Activated naive CD8-positive, alpha-beta T cell treated with anti-CD3 and anti-CD28 coated beads, Interleukin-2, amount 10 ng/mL, durations not matched to agents 7 days and 5 days (primary cell): ENCODE results near the gene SHB. TPM values are rescaled to one million over a fixed set of nuclear protein-coding genes. Genes with fewer than 3 reads are reported as not detected.
A peak's percentile ranks its signal among the peaks of the same experiment; 100 is the strongest.

Experiments used
- ATAC-seq: fragments of 150-1000 bp; cut with Tn5 transposase; one replicate; pipeline ENCODE4 v1.10.0; 2021; ENCODE audit warnings: low read depth, moderate library complexity
- POLR2A ChIA-PET: fragments of 350-600 bp; sonication (Branson Sonifier 250); formaldehyde crosslinking; loops from one replicate; lab custom pipeline; 2021; ENCODE audit warnings: antibody characterized with exemption; lab: Charles Lee
- DNase-seq: peaks from one replicate; pipeline ENCODE4 v3.0.0; 2021
- H3K27ac Mint-ChIP-seq: one replicate; pipeline ENCODE4 v1.8.0; 2022; ENCODE audit warnings: mild to moderate bottlenecking, mixed read lengths
- H3K27me3 Mint-ChIP-seq: one replicate; pipeline ENCODE4 v1.8.0; 2022; ENCODE audit warnings: mild to moderate bottlenecking, moderate library complexity, mixed read lengths
- H3K36me3 Mint-ChIP-seq: one replicate; pipeline ENCODE4 v1.8.0; 2021; ENCODE audit warnings: mild to moderate bottlenecking, mixed read lengths
- H3K4me1 Mint-ChIP-seq: one replicate; pipeline ENCODE4 v1.8.0; 2021; ENCODE audit warnings: mixed read lengths
- H3K4me3 Mint-ChIP-seq: one replicate; pipeline ENCODE4 v1.8.0; 2022; ENCODE audit warnings: mild to moderate bottlenecking, moderate library complexity, mixed read lengths
- H3K9me3 Mint-ChIP-seq: one replicate; pipeline ENCODE4 v1.8.0; 2021; ENCODE audit warnings: mixed read lengths
- total RNA-seq, 2 experiments: library from RNA; stranded (reverse); gene quantifications; one replicate each; pipeline ENCODE4 v1.2.3, GENCODE V29; 2021

SHB gene, protein sequence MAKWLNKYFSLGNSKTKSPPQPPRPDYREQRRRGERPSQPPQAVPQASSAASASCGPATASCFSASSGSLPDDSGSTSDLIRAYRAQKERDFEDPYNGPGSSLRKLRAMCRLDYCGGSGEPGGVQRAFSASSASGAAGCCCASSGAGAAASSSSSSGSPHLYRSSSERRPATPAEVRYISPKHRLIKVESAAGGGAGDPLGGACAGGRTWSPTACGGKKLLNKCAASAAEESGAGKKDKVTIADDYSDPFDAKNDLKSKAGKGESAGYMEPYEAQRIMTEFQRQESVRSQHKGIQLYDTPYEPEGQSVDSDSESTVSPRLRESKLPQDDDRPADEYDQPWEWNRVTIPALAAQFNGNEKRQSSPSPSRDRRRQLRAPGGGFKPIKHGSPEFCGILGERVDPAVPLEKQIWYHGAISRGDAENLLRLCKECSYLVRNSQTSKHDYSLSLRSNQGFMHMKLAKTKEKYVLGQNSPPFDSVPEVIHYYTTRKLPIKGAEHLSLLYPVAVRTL
- 1 to 10 TPM in 1 of 2 experiments, under 1 TPM in 1; 0.78 to 1.1 TPM for total RNA-seq

DNA sequence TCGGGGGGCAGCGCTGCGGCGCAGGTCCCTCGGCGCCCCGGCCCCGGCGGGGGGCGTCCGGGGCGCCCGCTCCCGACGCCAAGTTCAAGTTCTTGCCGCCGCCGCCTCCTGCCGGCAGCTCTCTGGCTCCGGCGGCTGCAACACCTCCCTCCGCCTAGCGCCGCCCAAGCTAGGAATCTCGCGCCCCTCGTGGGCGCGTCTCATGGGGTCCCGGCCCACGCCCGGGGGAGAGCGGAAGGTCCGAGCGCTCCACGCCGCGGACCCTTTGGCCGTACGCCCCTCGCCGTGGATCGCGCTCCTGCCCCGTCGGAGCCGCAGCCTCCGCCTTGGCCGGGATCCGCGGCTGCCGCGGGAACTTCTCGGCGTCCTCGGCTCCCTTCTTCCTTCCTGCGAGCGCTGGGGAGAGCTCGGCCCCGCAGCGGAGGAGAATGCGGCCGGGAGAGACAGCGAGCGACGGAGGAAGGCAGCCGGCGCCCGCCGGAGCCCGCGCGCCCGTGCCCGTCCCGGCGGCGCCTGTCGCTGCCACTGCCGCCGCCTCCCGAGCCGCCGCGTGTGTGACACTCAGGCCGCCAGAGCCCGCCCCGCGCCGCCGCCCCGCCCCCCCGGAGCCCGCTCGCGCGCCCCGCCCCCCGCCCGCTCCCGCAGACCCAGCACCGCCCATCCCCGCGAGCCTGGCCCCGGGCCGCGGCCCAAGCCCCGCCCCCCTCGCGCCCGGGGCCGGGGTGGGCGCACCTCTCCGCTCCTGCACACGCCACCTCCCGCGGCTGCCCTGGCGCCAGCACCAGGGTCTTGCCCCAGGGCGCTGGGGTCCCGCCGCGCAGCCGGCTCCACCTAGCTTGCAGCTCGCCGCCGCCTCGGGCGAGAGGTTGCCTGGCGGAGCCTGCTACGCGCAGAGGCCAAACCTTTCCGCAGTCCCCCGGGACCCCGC lies at the start of gene SHB:
Gene SHB, minus strand, starts transcription at position 527 of the 928 bp plus-strand sequence. CDS start 582 bp downstream, outside the sequence.
- POLR2A ChIA-PET: interaction anchor here (0.8 kb wide), 1 partner anchor 155 kb away, joined by 3 read pairs; no protein-coding TSS in a partner anchor
- Mint-ChIP-seq H3K4me1 (peaks cover 22% of the 10 kb centered on the region), H3K27me3 (peaks cover 52% of the 10 kb centered on the region), H3K27ac (no peak within 1 kb of the TSS), H3K4me3 (peak within 1 kb of the TSS; percentile 81), H3K36me3 (no peaks in the 10 kb centered on the region), H3K9me3 (no peaks in the 10 kb centered on the region)
- DNase-seq (peak; percentile 82), ATAC-seq (peak; percentile 72)

DNA sequence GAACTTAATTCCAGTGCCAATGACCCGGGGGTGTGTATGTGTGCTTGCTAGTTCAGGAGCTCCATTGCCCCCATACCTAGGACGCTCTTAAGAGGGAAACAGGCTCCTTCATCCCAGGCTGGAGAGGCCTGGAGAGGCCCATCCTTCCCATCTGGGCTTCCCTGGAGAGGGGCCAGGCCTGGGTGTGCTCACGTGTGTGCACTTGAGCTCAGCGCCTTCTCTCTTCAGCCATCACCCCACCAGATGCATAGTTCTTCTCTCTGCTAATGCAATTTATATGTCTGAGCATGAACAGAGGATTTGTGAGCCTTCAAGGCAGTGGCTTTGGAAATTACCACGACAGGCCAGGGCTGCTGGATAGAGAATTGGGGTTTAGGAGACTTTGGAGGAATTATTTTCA lies 48.6 kb upstream of the SHB start:
- Mint-ChIP-seq H3K27me3 (peaks cover 16% of the 10 kb centered on the region), H3K9me3 (no peaks in the 10 kb centered on the region), H3K4me3 (no peak overlapping the region), H3K4me1 (no peaks in the 10 kb centered on the region), H3K36me3 (no peaks in the 10 kb centered on the region), H3K27ac (no peak overlapping the region)
- DNase-seq (no peak), ATAC-seq (no peak)
- POLR2A ChIA-PET: no interaction called here

DNA sequence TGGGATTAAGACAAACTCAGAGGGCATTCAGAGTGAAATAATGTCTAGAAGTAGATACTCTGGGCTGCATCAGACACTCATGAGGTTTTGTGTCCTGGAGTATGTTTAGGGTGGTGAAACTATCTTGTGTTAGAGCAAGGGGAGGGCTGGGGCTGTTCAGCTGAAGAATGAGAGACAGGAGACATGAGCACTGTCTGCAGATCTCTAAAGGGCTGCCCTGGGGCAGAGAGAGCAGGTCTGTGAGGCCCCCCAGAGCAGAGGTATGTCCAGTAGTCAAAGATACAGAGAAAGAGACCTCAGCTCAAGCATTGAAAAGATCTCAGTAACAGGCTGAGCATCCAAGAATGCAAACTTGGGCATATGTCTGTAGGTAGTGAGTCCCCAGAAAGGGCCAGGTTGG lies 45.9 kb upstream of the SHB start:
- POLR2A ChIA-PET: no interaction called here
- H3K27me3 Mint-ChIP-seq: peaks cover 23% of the 10 kb centered on the region
- DNase-seq (no peak), ATAC-seq (no peak)
- H3K4me3 Mint-ChIP-seq: no peak overlapping the region
- no peak overlapping the region for H3K27ac Mint-ChIP-seq
- H3K4me1 Mint-ChIP-seq: no peaks in the 10 kb centered on the region
- H3K36me3 Mint-ChIP-seq: no peaks in the 10 kb centered on the region
- no peaks in the 10 kb centered on the region for H3K9me3 Mint-ChIP-seq

DNA sequence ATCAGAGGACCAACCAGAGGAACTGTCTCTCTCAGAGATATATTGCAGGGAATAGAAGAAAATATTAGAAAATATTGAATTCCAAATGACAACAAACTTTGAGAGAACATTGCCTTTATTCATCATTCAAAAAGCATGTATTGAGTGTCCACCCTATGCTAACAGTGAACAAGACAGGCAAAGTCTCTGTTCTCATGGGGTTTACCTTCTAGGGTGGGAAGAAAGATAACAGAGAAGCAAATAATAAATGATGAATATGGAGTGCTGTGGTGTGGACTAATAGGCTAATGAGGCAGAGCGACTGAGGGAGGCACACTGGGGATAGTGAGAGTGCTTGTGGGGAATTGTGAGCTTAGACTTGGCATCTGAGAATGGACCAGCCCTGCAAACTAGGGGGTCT lies 43.4 kb upstream of the SHB start:
- Mint-ChIP-seq H3K4me3 (no peak overlapping the region), H3K4me1 (no peaks in the 10 kb centered on the region), H3K27ac (no peak overlapping the region), H3K36me3 (no peaks in the 10 kb centered on the region), H3K9me3 (no peaks in the 10 kb centered on the region), H3K27me3 (peaks cover 23% of the 10 kb centered on the region)
- POLR2A ChIA-PET: no interaction called here
- ATAC-seq (no peak), DNase-seq (no peak)

DNA sequence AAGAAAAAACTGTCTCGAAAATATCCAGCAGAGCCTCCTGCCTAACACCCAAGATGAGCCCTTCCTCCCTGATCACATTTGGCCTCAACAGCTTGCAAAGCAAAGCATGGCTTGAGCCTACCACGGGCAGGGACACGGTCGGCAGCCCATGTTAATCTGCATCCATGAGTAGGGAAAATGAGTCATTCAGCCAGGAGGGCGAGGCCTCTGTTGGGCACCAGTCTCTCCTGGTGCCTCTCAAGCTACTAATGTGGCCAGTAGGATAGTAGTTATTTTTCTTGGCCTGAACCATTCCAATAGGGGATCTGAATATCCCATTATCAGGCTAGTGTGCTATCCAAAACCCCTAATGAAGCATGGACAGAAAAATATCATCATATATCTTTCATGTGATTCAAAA lies 43.0 kb upstream of the SHB start:
- H3K27ac Mint-ChIP-seq: no peak overlapping the region
- no peaks in the 10 kb centered on the region for H3K9me3 Mint-ChIP-seq
- no peaks in the 10 kb centered on the region for H3K36me3 Mint-ChIP-seq
- no peaks in the 10 kb centered on the region for H3K4me1 Mint-ChIP-seq
- POLR2A ChIA-PET: no interaction called here
- peaks cover 23% of the 10 kb centered on the region for H3K27me3 Mint-ChIP-seq
- no peak for ATAC-seq
- H3K4me3 Mint-ChIP-seq: no peak overlapping the region
- no peak for DNase-seq

DNA sequence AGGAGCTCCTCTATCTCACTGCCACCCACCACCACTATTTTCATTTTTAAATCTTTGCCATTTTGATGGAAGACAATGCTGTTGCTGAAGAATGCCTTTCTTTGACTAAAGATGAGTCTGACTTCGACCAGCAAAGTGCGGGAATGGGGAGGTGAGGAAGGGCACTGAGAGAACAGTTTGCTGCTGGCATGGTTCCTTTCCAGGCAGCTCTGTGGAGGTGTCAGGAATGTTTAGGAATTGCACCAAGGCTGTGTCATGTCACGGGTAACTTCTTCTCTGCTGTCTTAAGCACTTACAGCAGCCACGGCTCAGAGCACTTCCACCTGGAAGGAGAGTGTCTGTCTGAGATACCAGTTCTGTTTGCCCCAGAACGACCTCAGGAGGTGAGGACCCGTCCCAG lies 41.4 kb upstream of the SHB start:
- DNase-seq: no peak
- POLR2A ChIA-PET: no interaction called here

DNA sequence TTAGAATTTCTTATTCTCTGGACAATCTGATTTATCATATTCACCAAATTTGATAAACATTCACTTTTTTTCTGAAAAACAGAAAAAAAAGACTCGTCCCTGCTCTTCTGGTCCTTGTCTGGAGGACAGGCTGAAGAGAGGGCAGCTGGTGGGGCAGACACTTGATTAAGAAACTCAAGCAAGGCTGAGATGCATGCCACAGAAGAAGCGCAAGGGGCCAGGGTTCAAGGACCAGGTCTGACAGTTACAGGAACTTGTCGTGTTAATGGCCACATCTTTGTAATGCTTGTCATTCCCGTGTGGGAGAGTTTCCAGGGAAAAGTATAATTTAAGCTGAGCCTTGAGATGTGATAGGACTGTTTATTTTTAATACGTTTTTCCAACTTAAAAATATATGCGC lies 40.6 kb upstream of the SHB start:
- POLR2A ChIA-PET: no interaction called here
- no peak overlapping the region for H3K27ac Mint-ChIP-seq
- H3K36me3 Mint-ChIP-seq: no peaks in the 10 kb centered on the region
- ATAC-seq (no peak), DNase-seq (no peak)
- H3K4me1 Mint-ChIP-seq: no peaks in the 10 kb centered on the region
- H3K4me3 Mint-ChIP-seq: no peak overlapping the region
- H3K27me3 Mint-ChIP-seq: peaks cover 17% of the 10 kb centered on the region
- H3K9me3 Mint-ChIP-seq: no peaks in the 10 kb centered on the region

More for the DNA sequence above, 41.4 kb upstream of the SHB start:
- Mint-ChIP-seq H3K27ac (no peak overlapping the region), H3K4me3 (no peak overlapping the region), H3K27me3 (peaks cover 20% of the 10 kb centered on the region), H3K4me1 (no peaks in the 10 kb centered on the region), H3K9me3 (no peaks in the 10 kb centered on the region), H3K36me3 (no peaks in the 10 kb centered on the region)
- ATAC-seq: no peak

DNA sequence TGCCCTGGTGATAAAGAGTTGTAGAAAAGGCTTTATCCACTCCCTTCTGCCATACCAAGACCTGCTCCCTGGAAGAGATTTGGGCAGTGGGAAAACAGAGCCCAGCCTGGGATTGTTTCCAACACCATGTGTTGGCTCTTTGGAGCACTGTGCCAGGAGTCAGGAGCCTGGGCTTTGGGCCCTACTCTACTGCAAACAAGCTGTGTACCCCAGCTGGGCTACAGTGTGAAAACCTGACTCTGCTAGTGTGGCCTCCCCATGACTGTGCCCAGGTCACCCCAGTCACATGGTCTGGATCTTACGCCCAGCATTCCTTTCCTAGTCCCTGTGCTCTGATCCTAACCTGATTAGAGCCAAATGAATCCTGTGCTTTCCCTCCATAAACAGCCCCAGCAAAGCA lies 39.3 kb upstream of the SHB start:
- Mint-ChIP-seq H3K4me3 (no peak overlapping the region), H3K4me1 (no peaks in the 10 kb centered on the region), H3K27ac (no peak overlapping the region), H3K9me3 (no peaks in the 10 kb centered on the region), H3K36me3 (no peaks in the 10 kb centered on the region), H3K27me3 (peaks cover 21% of the 10 kb centered on the region)
- POLR2A ChIA-PET: no interaction called here
- ATAC-seq (no peak), DNase-seq (no peak)

DNA sequence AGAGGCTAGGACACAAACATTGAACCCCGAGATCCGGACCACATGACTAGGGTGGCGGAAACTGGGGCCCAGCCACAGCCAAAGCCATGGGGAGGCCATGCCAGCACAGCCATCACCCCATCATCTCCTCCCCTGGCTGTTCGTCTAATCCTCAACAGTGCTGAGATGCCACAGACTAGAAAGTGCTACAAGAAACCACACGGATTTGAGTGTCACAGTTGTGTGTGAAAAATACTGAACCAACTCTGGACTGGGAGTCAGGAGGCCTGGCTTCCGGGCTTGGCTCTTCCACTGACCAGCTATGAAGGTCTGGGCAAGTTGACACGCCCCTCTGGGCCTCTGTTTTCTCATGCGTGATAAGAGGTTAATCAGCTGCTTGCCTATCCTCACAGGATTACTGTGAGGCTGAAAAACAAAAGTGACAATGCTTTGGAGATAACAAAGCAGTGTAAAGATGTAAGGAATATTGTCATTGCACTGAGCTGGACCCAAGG lies 38.8 kb upstream of the SHB start:
- Mint-ChIP-seq H3K9me3 (no peaks in the 10 kb centered on the region), H3K27ac (no peak overlapping the region), H3K36me3 (no peaks in the 10 kb centered on the region), H3K4me3 (no peak overlapping the region), H3K4me1 (no peaks in the 10 kb centered on the region), H3K27me3 (peaks cover 23% of the 10 kb centered on the region)
- DNase-seq (no peak), ATAC-seq (no peak)
- POLR2A ChIA-PET: no interaction called here

DNA sequence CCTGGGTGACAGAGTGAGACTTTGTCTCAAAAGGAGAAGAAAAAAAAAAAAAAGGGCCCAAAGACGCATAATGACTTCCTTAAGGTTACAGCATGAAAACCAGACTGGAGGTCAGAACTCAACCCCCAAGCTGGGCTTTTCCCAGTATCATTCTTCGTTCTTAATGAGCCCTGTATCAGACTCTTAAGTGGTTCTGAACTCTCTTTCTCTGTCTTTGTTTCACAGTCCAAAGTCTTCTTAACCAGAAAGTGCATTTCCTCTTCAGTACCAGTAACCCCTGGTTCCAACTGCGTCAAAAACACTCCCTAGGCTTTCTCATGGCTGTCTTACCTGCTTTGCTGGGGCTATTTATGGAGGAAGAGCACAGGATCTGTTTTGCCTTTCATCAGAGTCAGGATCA lies 38.4 kb upstream of the SHB start:
- Mint-ChIP-seq H3K4me1 (no peaks in the 10 kb centered on the region), H3K27ac (no peak overlapping the region), H3K9me3 (no peaks in the 10 kb centered on the region), H3K27me3 (peaks cover 18% of the 10 kb centered on the region), H3K36me3 (no peaks in the 10 kb centered on the region), H3K4me3 (no peak overlapping the region)
- POLR2A ChIA-PET: no interaction called here
- ATAC-seq (no peak), DNase-seq (no peak)

DNA sequence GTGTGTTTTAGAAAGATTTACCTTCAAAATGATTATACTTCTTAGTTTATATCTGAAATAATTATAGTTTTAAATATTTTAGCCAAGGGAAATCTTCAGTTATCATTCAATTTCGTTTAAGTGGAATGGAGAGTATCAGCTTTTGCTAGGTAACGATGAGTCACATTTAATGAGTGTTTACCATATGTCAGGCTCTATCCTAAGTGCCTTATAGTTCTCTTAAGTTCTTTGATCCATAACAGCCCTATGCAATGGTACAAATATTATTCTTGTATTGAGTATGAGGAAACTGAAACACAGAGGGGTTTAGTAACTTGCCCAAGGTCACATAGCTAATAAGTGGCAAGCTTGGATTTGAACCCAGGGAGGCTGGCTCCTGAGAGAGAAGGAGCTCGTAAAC lies 37.5 kb upstream of the SHB start:
- ATAC-seq (no peak), DNase-seq (no peak)
- Mint-ChIP-seq H3K27ac (no peak overlapping the region), H3K4me3 (no peak overlapping the region), H3K36me3 (no peaks in the 10 kb centered on the region), H3K4me1 (no peaks in the 10 kb centered on the region), H3K27me3 (peaks cover 18% of the 10 kb centered on the region), H3K9me3 (no peaks in the 10 kb centered on the region)
- POLR2A ChIA-PET: no interaction called here

DNA sequence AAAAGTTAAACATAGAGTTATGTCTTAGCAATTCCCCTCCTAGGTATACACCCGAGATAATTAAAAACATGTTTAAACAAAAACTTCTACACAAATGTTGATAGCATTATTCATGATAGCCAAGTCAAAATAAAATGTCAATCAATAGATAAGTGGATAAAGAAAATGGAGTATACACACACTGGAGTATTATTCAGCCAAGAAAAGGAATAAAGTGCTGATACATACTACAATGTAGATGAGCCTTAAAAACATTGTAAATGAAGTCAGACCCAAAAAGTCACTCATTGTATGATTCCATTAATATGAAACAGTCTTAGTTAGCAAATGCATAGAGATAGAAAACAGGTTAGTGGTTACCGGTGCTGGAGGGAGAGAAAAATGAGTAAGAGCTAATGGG lies 34.3 kb upstream of the SHB start:
- no peaks in the 10 kb centered on the region for H3K4me1 Mint-ChIP-seq
- POLR2A ChIA-PET: no interaction called here
- no peaks in the 10 kb centered on the region for H3K36me3 Mint-ChIP-seq
- H3K9me3 Mint-ChIP-seq: no peaks in the 10 kb centered on the region
- no peak for ATAC-seq
- H3K27ac Mint-ChIP-seq: no peak overlapping the region
- no peak for DNase-seq
- peaks cover 36% of the 10 kb centered on the region for H3K27me3 Mint-ChIP-seq
- no peak overlapping the region for H3K4me3 Mint-ChIP-seq

DNA sequence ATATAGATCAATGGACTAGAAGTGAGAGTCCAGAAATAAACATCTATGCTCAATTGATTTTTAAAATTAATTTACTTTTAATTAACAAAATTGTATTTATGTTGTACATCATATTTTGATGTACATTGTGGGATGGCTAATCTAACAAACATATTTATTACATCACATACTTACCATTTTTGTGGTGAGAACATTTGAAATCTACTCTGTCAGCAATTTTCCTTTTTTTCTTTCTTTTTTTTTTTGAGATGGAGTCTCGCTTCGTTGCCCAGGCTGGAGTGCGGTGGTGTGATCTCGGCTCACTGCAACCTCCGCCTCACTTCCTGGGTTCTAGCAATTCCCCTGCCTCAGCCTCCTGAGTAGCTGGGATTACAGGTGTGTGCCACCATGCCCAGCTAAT lies 32.4 kb upstream of the SHB start:
- H3K4me1 Mint-ChIP-seq: no peaks in the 10 kb centered on the region
- POLR2A ChIA-PET: no interaction called here
- H3K4me3 Mint-ChIP-seq: no peak overlapping the region
- no peak overlapping the region for H3K27ac Mint-ChIP-seq
- H3K36me3 Mint-ChIP-seq: no peaks in the 10 kb centered on the region
- H3K27me3 Mint-ChIP-seq: peaks cover 43% of the 10 kb centered on the region
- no peaks in the 10 kb centered on the region for H3K9me3 Mint-ChIP-seq
- no peak for DNase-seq
- no peak for ATAC-seq
